Uterus (tissue), 4 donors: ENCODE measurements around the gene OLIG1. TPM values are rescaled to one million over a fixed set of nuclear protein-coding genes. Genes with fewer than 3 reads are reported as not detected.

Experiments
- DNase-seq, 2 donors: peaks; one replicate each; pipeline ENCODE4 v3.0.0-alpha.2; 2019 to 2020
- H3K27ac ChIP-seq, 2 donors: fragments of 200-600 bp; sonication (generic); 1 replicate in 1 of 2; 2 replicates in 1 of 2; pipeline ENCODE4 v1.5.1; 2016 to 2018
- H3K27me3 ChIP-seq, 2 donors: fragments of 200-600 bp; sonication (generic); one replicate each; pipeline ENCODE4 v1.5.1; 2018 to 2019; ENCODE audit warnings: control low read depth in 1 of 2
- H3K36me3 ChIP-seq, 2 donors: fragments of 200-600 bp; sonication (generic); one replicate each; pipeline ENCODE4 v1.5.1; 2019; ENCODE audit warnings: control low read depth in 1 of 2
- H3K4me1 ChIP-seq, 2 donors: fragments of 200-600 bp; sonication (generic); one replicate each; pipeline ENCODE4 v1.5.1; 2018 to 2019; ENCODE audit warnings: control low read depth in 1 of 2
- H3K4me3 ChIP-seq, 2 donors: fragments of 200-600 bp; sonication (generic); 1 replicate in 1 of 2; 2 replicates in 1 of 2; pipeline ENCODE4 v1.5.1; 2018 to 2019; ENCODE audit warnings: mild to moderate bottlenecking in 1 of 2
- H3K9me3 ChIP-seq, 2 donors: fragments of 200-600 bp; sonication (generic); one replicate each; pipeline ENCODE4 v1.5.1; 2019; ENCODE audit warnings: control low read depth in 1 of 2
- CTCF ChIP-seq, 4 experiments: fragments of 200-600 bp in 2 of 4; fragments of 450-650 bp in 2 of 4; sonication (generic) in 2 of 4; IDR thresholded peaks; one replicate each; pipeline ENCODE4 v1.5.1; 2016 to 2019; ENCODE audit warnings: antibody characterized with exemption in 4 of 4, mild to moderate bottlenecking in 2 of 4, moderate library complexity in 1 of 4
- POLR2A ChIP-seq, 2 donors: fragments of 450-650 bp; IDR thresholded peaks; one replicate each; pipeline ENCODE4 v1.6.1; 2016; ENCODE audit warnings: antibody characterized with exemption in 2 of 2, mild to moderate bottlenecking in 1 of 2, moderate library complexity in 1 of 2
- intact Hi-C: fragments of 100-400 bp; cut with DNase I; formaldehyde crosslinking; loops from one replicate; pipeline ENCODE4 v1.15.1; 2023; ENCODE audit warnings: low total_unique reads
- total RNA-seq, 4 donors: library from RNA; depleted of rRNA in 3 of 4; stranded (reverse); fragments of >200 nt in 3 of 4; gene quantifications; one replicate each; pipeline versions ENCODE4 v1.1.0 to v1.2.4, GENCODE V29; 2014 to 2023
- donor health status: DM: yes; HTN: yes; CAD: no.

OLIG1 gene
- total RNA-seq, 4 donors from 2014 or later = not detected

- no peak overlapping the region for H3K4me3 ChIP-seq
- DNase-seq = no peak
- H3K27ac ChIP-seq = no peak overlapping the region
- intact Hi-C loops = no loop called here
- peaks cover 0 to 5% of the 10 kb centered on the region in 2 donors for H3K9me3 ChIP-seq
- peaks cover 0 to 16% of the 10 kb centered on the region in 2 donors for H3K4me1 ChIP-seq
- no peaks in the 10 kb centered on the region for H3K36me3 ChIP-seq
- TF ChIP-seq POLR2A (IDR thresholded peaks at IDR 0.05) (no peak), CTCF (IDR thresholded peaks at IDR 0.05) (no peak)
- peaks cover 0 to 23% of the 10 kb centered on the region in 2 donors for H3K27me3 ChIP-seq
Measured at GRCh38 chr21:33067457-33067856, 2.5 kb upstream of the OLIG1 start.

- H3K4me1 ChIP-seq = peaks cover 0 to 16% of the 10 kb centered on the region in 2 donors
- peaks cover 0 to 5% of the 10 kb centered on the region in 2 donors for H3K9me3 ChIP-seq
- intact Hi-C loops = no loop called here
- H3K4me3 ChIP-seq = no peak overlapping the region
- DNase-seq = no peak
- no peaks in the 10 kb centered on the region for H3K36me3 ChIP-seq
- H3K27ac ChIP-seq = no peak overlapping the region
- peaks cover 0 to 39% of the 10 kb centered on the region in 2 donors for H3K27me3 ChIP-seq
- TF ChIP-seq POLR2A (IDR thresholded peaks at IDR 0.05) (no peak), CTCF (IDR thresholded peaks at IDR 0.05) (no peak)
Measured at GRCh38 chr21:33069243-33069642, 698 bp upstream of the OLIG1 start.

- intact Hi-C loops = no loop called here
- TF ChIP-seq POLR2A (IDR thresholded peaks at IDR 0.05) (no peak), CTCF (IDR thresholded peaks at IDR 0.05) (no peak)
- H3K4me3 ChIP-seq = no peak overlapping the region
- H3K36me3 ChIP-seq = no peaks in the 10 kb centered on the region
- no peak overlapping the region for H3K27ac ChIP-seq
- H3K4me1 ChIP-seq = peaks cover 0 to 16% of the 10 kb centered on the region in 2 donors
- peaks cover 0 to 39% of the 10 kb centered on the region in 2 donors for H3K27me3 ChIP-seq
- no peak for DNase-seq
- peaks cover 0 to 5% of the 10 kb centered on the region in 2 donors for H3K9me3 ChIP-seq
Measured at GRCh38 chr21:33069645-33069993, 322 bp upstream of the OLIG1 start.

GRCh38 chr21:33070744-33070997 is 730 bp downstream of the OLIG1 start:
- intact Hi-C loops = no loop called here
- Histone ChIP-seq H3K27ac (no peak overlapping the region), H3K36me3 (no peaks in the 10 kb centered on the region), H3K9me3 (peaks cover 0 to 5% of the 10 kb centered on the region in 2 donors), H3K4me1 (peaks cover 0 to 16% of the 10 kb centered on the region in 2 donors), H3K27me3 (peaks cover 0 to 39% of the 10 kb centered on the region in 2 donors), H3K4me3 (no peak overlapping the region)
- no peak for TF ChIP-seq POLR2A (IDR thresholded peaks at IDR 0.05)
- TF ChIP-seq CTCF (IDR thresholded peaks at IDR 0.05) = no peak
- DNase-seq = no peak

- intact Hi-C loops = no loop called here
- no peak for DNase-seq
- Histone ChIP-seq H3K36me3 (no peaks in the 10 kb centered on the region), H3K27ac (no peak overlapping the region), H3K9me3 (peaks cover 0 to 5% of the 10 kb centered on the region in 2 donors), H3K27me3 (peaks cover 0 to 39% of the 10 kb centered on the region in 2 donors), H3K4me3 (peak overlapping the region in 1 of 2 donors; percentile 26), H3K4me1 (peaks cover 0 to 16% of the 10 kb centered on the region in 2 donors)
- TF ChIP-seq POLR2A (IDR thresholded peaks at IDR 0.05) = no peak
- TF ChIP-seq CTCF (IDR thresholded peaks at IDR 0.05) = no peak
Measured at GRCh38 chr21:33070998-33071769, 1.2 kb downstream of the OLIG1 start.
